Measurements from ENCODE around the gene LRRC1.
"Not testable (repeated sequence)": the region's sequence is repeated elsewhere in the genome, so short reads cannot be mapped to it uniquely, and the experiment has no call there.

The LRRC1 gene
- long read RNA-seq, donor 1, partial matches to known transcripts, result 0 of 3 reads
- long read RNA-seq, donor 1, other reads (novel, unspliced or antisense), result 0 of 3 reads
- long read RNA-seq, donor 2, result 0 reads
- long read RNA-seq, donor 3, result 0 reads
- long read RNA-seq, donor 4, partial matches to known transcripts, result 7 of 11 reads
- long read RNA-seq, donor 4, other reads (novel, unspliced or antisense), result 0 of 11 reads
- long read RNA-seq, donor 5, partial matches to known transcripts, result 0 of 2 reads
- long read RNA-seq, donor 5, other reads (novel, unspliced or antisense), result 0 of 2 reads
- long read RNA-seq, donor 6, partial matches to known transcripts, result 0 of 4 reads
- long read RNA-seq, donor 6, other reads (novel, unspliced or antisense), result 0 of 4 reads
- long read RNA-seq, donor 7, partial matches to known transcripts, result 0 of 3 reads
- long read RNA-seq, donor 7, other reads (novel, unspliced or antisense), result 0 of 3 reads
- long read RNA-seq, donor 8, partial matches to known transcripts, result 6 of 7 reads
- long read RNA-seq, donor 8, other reads (novel, unspliced or antisense), result 0 of 7 reads

DNA sequence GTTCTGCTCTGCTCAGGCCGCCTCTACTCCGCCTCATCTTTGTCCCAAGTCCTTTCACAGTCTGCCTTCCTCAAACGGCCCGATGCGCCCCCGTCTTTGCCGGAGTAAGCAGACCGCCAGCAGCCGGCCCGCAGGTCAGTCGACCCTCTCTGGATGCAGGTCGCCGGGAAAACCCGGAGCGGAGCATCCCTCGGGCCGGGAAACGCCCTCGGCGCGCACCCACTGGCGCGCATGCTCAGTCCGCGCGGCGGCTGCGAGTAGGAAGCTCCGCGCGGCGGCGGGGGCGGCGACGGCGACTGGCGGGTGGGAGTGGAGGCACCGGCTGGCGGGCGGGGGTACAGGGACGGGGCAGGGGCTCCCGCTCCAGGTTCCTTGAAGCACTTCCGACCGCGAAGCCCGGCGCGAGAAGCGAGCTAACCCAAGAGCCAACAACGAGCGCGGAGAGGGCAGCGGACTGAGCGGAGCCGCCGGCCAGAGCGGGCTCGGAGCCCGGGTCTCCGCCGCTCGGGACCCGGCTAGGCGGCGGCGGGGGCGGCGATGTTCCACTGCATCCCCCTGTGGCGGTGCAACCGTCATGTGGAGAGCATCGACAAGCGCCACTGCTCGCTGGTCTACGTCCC is at the start of gene LRRC1:
Gene LRRC1 (plus strand): TSS at position 286 of the 620 bp plus-strand sequence. CDS start 252 bp downstream, at position 538.
- DNase-seq, result peak; percentile 93

DNA sequence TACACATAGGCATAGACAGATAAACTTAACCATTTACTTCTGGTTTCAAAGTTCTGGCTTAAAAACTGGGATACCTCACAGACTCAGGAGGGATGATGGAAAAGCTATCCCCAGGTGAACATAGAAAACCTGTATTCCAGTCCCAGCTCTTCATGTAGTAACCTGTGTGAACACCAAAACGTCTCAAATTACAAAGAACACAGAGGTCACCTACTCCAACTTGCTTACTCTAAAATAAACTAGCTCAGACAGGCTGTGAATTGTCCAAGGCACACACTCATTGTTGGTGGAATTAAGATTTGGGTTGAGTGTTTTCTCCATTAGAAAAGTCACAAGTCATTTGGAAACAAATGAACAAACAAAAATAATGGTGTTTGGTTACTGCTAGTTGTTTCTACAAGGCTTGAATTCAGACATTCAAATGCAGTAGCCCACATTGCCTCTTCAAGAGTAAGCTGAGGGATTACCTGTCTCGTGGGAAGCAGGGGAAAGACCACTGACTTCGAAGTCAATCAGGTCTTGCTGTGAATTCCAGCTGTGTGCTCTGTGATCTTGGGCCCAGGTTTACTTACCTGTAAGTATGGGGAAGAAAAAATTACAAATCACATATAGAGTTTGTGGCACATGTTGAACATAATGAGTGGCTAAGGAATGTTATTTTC is 48.2 kb upstream of the LRRC1 start:
- peak; percentile 11 for DNase-seq

DNA sequence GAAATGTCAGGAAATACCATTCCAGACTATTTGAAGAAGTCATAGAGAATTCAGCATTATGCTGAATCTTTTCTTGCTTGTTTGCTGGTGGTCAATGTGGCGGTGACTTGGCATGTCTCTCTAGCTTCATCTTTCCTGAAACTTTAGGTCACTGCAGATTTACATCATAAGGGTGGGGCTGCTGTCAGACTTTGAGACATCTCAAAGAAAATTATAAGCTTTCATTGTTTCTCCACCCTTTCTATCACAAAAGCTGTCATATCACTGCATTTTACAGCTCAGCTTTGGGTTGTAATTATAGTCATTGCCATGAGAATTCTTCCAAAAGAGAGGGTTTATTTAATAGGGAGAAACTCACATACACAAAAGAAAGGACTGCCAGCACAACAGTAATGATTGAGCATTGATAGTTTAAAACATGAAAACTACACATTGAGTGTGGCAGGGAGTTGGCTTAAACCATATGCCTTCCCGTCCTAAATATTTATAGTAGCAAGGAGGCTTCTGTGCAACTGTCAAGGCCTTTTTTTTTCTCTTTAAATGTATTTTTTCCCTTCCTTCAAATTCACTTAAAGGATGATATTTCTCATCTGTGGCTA is 44.7 kb upstream of the LRRC1 start:
- DNase-seq, result no peak

DNA sequence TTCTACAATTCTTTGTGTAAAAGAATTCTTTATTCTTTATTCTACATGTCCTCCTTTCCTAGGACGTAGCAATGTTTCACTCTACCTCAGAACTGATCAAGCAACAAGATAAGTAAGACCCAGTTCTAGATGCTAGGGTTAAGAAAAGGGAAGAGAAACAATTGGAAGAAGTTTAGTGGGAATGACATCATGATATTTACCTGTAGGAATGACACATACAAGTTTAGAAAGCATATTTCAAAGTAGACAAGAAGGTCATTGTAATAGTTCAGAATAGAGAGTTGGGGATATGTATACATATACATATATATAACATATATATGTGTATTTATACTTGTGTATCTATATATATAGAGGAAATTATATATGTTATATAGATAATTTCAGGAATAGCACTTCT is 43.4 kb upstream of the LRRC1 start:
- no peak for DNase-seq

DNA sequence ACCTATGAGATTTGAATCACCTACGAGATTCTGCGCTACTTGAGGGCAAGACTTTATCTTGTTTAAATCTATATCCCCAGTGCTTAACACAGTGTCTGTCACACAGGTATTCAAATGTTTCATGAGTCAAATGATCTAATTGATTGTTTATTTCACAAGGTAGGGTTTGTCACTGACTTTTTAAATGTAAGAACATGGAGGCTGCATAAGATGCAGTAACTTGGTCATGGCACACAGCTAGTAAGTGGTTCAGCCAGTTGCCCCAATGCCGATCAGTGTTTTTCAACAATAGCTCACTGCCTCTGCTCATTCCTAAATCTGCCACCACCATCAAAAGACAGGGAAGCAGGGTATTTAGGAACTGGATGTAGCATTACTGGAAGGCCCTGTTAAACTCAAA is 42.4 kb upstream of the LRRC1 start:
- no peak for DNase-seq

DNA sequence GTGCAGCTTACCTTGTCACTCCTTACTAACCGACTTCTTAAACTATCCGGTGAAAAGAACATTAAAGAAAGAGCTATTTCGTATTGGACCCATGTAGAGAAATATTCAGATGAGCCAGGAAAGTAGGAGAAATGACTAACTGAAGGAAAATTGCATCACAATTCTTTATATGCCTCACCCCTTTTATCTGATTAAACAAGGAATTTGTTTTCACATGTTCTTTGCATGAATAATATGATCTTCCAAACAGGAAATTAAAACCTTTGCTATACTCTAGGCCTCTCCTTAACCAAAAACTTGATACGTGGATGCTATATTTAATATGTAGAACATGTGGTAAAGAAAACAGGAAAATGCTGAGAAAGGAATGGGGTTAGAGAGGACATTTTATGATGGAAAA is 41.9 kb upstream of the LRRC1 start:
- no peak for DNase-seq

DNA sequence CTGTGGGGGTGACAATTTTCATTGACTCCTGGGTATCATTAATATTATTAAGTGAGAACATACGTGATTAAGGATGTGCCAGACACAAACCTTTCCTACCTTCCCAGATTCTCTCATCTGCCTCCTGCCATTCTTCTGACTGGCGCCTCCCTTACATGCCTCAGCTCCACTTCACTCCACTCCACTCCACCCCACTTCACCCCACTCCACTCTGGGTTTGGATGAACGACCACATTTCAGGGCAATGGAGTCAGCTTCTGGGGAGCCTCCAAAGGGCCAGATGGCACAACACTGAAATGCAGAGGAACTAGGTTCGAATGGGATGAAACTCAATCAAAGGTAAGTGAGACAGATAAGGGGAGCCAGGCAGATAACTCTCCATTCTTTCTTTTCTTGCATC is 40.5 kb upstream of the LRRC1 start:
- DNase-seq, result no peak

DNA sequence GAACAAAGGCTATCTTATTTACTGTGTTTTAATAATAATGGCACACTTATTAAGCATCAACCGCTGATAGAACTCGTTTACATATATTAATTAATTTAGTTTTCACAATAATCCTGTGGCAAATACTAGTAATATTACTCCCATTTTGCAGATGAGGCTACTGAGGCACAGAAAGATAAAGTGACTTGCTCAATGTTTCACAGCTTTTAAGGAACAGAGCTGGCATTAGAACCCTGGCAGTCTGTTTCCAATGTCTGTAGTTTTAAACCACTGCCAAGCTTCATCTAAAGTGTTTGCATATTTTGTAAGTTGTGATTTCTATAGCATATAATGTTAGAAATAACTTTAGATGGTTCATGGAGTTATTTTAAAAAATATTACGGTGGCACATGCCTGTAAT is 38.4 kb upstream of the LRRC1 start:
- DNase-seq, result no peak

DNA sequence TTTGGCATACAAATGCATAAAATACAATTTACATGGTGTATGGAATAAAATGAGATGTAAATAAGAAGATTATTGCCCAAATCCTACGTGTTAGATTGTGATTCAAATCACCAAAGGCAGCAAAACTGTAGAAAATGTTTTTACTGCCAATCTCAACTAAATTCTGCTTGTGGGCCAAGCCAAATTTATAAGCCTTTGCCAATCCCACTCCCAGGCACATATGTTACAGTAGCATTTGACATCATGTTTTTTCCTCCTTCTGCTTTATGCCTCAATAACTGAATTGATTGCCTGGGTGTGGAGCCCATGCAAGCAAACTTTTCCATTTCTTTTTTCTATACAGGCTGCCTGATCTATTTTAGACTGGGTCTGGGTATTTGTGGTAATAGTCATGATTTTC is 36.3 kb upstream of the LRRC1 start:
- no peak for DNase-seq

DNA sequence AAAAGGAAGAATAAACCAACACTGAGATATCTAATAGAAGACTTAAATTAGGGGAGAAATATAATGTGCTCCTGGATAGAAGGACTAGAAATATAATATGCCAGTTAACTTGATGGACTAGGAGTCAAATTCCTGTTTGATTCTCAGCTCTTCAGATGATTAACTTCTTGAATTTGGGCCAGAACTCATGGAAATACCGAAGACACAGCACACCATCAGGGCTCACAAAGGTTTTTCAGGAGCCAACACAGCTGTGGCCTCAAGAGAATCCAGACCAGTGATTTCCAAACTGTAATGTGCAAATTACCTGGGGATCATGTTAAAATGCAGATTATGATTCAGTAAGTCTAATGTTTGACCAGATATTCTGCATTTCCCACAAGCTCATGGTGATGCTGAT is 33.8 kb upstream of the LRRC1 start:
- no peak for DNase-seq

DNA sequence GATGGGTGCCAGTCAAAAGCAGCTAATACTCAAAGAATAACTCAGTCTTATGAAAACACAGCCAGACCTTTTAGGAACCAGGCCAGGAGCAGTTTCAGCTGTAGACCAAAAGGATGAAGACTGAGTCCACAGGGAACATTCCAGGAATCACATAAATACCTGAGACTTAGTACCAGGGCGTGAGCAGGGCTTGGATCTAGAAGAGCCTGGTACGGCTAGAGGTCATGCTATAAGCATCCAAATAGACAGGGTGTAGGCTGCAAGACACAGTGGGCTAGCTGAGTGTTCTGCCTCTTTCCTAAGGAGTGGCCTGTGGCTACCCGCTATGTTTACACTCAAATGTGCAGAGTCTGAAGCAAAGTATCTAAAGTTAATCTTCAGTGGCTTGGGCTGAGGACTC is 29.5 kb upstream of the LRRC1 start:
- DNase-seq, result no peak

DNA sequence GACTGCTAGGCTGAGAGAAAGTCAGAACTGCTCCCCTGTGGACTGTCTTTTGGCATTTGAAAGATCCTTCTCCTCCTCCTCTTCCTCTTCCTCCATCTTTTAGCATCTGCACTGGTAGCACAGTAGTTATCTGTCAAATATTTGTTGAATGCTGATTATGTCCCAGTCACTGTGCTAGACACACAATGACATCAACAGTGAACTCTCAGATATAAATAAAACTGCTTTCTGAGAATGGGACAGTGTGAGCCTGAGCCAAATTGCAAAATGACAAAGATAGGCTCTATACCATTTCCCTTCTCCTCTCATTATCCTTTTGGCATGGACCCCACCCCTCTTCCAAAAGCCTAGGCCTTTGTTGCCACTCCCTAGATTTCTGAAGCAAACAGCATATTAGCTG is 27.9 kb upstream of the LRRC1 start:
- no peak for DNase-seq

DNA sequence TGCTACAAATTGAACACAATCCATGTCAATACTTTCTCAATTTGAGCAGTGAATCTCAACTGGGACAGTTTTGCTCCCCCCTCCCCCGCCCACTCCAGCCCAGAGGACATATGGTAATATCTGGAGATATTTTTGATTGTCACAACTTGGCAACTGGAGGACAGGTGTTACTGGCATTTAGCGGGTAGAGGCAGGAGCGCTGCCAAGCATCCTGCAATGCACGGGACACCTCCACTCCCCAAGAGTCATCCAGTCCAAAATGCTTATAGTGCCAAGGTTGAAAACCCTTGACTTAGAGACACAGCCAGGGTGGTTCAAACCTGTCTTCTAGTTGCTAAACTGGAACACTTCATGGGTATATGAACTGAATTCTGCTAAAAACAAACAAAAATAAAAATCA is 26.9 kb upstream of the LRRC1 start:
- no peak for DNase-seq

DNA sequence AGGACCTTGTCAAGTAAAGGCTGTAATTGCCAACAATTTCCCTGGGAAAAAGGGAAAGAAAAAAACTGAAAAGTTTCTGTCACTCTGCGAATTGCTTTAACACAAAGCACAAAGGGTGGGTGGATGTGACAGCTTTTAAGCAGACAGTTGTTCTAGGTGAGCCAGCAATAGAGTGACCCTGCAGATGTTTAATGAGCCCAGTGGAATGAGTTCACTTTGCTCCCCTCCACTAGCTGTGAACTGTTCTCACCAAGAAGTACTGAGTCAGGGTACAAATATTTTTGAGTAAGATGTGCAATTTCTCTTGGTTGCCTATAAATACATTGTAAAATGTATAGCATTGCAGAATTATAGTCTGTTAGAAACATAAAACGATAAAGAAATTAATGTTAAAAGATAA is 26.2 kb upstream of the LRRC1 start:
- no peak for DNase-seq

DNA sequence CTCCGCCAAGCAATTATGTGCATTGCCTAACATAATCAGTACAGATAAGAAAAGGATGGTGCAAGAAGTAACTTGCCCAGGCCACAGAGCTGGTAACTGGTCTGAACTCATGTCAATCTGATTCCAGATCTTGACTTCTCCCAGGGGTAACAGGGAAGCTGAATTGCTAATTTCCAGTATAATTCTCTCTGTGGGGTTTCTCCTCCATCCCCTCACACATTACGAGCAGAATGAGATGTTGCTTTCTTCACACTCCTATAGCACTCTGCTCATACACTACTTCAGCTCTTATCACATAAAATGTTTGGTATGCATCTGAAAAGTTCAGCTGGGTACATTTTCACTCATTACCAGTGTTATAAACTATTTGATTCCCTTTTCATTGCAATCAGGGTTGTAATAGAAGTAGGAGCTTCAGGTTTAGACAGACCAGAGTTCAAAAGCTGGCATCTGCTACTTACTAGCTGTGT is 24.0 kb upstream of the LRRC1 start:
- DNase-seq, result no peak

DNA sequence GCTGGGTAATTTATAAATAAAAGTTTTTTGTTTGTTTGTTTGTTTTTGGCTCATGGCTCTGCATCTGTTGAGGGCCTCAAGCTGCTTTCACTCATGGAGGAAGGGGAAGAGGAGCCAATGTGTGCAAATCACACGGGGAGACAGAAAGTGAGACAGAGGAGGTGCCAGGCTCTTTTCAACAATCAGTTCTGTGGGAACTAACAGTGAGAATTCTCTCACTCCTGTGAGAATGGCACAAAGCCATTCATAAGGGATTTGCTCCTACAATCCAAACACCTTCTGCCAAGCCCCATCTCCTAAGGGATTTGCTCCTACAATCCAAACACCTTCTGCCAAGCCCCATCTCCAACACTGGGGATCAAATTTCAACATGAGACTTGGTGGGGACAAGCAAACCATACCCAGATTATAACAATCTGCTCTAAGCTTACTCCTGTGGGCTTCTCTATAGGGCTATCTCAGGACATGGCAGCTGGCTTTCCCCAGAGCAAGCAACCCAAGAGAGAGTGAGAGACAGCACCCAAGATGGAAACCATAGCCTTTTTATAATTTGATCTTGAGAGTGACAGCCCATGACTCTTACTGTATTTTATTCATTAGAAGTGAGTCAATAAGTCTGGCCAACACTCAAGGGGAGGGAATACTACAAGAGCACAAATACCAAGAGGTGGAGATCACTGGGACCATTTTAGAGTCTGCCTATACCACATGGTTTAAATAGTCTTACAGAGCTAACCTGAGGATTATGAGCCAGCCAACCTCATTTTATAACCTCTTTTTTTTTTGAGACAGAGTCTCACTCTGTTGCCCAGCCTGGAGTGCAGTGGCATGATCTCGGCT is 22.8 kb upstream of the LRRC1 start:
- DNase-seq, result no peak

DNA sequence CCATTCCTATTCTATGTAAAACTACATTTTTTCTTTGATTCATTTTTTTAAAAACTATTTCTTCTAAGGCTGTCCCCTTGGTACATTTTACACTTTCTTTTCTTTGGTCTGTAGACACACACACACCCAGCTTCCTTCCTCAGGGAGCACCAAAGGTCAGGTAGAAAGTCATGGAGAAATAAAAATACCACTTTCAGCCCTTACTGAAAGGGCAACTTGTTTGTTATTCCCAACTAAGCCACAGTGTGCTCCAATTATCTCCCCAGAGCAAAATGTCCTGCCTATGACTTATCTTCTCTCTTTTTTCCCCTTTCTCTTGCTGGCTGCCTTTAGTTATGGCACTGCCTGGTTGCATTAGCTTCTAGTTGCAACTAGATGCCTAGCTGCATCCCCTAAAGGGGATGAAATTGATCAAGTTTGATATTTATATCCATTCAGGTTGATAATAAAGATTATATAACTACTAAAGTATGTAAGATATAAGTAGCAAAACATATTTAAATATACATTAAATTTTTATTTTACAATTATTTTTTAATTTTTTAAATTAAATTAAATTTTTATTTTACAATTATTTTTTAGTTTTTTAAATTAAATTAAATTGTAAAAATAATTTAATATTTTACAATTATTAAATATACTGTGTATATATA is 21.6 kb upstream of the LRRC1 start:
- DNase-seq, result no peak

DNA sequence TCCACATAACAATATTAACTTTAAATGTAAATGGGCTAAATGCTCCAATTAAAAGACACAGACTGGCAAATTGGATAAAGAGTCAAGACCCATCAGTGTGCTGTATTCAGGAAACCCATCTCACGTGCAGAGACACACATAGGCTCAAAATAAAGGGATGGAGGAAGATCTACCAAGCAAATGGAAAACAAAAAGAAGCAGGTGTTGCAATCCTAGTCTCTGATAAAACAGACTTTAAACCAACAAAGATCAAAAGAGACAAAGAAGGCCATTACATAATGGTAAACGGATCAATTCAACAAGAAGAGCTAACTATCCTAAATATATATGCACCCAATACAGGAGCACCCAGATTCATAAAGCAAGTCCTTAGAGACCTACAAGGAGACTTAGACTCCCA is 18.7 kb upstream of the LRRC1 start:
- not testable (repeated sequence) for DNase-seq

DNA sequence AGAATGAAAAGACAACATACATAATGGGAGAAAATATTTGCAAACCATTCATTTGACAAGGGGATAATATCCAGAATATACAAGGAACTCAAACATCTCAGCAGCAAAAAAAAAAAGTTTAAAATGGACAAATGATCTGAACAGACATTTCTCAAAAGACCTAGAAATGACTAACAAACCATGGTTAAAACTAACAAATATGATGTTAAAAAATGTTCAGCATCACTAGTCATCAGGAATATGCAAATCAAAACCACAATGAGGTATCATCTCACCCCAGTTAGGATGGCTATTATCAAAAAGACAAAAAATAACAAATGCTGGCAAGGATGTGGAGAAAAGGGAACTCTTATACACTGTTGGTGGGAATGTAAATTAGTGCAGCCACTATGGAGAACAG is 9.8 kb upstream of the LRRC1 start:
- not testable (repeated sequence) for DNase-seq

DNA sequence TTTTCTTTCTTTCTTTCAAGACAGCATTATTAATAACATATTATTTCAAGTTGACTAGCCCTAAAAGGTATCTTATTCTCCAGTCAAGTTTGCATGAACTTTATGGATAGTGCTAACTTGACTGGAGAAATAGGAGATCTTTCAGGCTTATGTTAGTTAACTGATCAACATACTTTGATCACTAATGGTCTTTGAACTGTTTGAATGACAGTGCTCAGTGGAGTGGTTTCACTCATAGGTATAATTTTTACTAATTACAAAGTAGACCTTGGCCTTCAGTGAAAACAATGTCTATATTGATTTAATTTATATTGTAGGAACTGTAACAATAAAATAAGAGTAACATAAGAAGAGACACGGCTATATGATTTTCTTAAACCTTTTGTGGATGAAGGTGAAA is 8.0 kb upstream of the LRRC1 start:
- DNase-seq, result no peak

DNA sequence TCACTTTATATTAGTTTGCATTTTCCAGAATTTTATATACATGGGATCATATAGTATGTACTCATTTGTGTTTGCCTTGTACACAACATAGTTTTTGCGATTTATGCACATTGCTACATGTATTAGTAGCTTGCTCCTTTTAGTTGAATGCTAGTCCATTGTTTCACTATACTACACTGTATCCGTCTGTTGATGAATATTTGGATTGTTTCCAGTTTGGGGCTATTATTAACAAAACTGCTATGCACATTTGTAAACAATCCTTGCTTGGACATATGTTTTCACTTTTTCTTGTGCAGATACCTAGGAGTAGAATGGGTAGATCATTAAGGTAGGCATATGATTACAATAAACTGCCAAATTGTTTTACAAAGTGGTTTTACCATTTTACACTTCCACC is 3.9 kb upstream of the LRRC1 start:
- no peak for DNase-seq

Data from right kidney (tissue), 9 donors.